ENCODE measurements around the gene ERLIN1.

Gene ERLIN1

GRCh38 chr10:100185364-100186252 lies at the start of gene ERLIN1:
ERLIN1 (minus strand) TSS chr10:100186029; CDS start chr10:100185626, 403 bp downstream.
- peak; percentile 92 for DNase-seq (ENCODE audit: low spot score)

GRCh38 chr10:100232101-100232500 lies 46.3 kb upstream of the ERLIN1 start:
- no peak for DNase-seq (ENCODE audit: low spot score)

- no peak for DNase-seq (ENCODE audit: low spot score)
Measured at GRCh38 chr10:100229819-100230422, 44.1 kb upstream of the ERLIN1 start.

GRCh38 chr10:100223879-100224278 lies 38.0 kb upstream of the ERLIN1 start:
- DNase-seq (ENCODE audit: low spot score): no peak

- no peak for DNase-seq (ENCODE audit: low spot score)
Measured at GRCh38 chr10:100222529-100222928, 36.7 kb upstream of the ERLIN1 start.

- no peak for DNase-seq (ENCODE audit: low spot score)
Measured at GRCh38 chr10:100216006-100216405, 30.2 kb upstream of the ERLIN1 start.

GRCh38 chr10:100209303-100209702 lies 23.5 kb upstream of the ERLIN1 start:
- DNase-seq (ENCODE audit: low spot score): no peak

- DNase-seq (ENCODE audit: low spot score): no peak
Measured at GRCh38 chr10:100208276-100208675, 22.4 kb upstream of the ERLIN1 start.

- no peak for DNase-seq (ENCODE audit: low spot score)
Measured at GRCh38 chr10:100204370-100204769, 18.5 kb upstream of the ERLIN1 start.

GRCh38 chr10:100201549-100201948 lies 15.7 kb upstream of the ERLIN1 start:
- DNase-seq (ENCODE audit: low spot score): no peak

GRCh38 chr10:100194711-100195110 lies 8.9 kb upstream of the ERLIN1 start:
- DNase-seq (ENCODE audit: low spot score): no peak

- DNase-seq (ENCODE audit: low spot score): no peak
Measured at GRCh38 chr10:100192350-100192749, 6.5 kb upstream of the ERLIN1 start.

GRCh38 chr10:100186253-100187212 lies 704 bp upstream of the ERLIN1 start:
- no peak for DNase-seq (ENCODE audit: low spot score)

GRCh38 chr10:100184840-100185239 lies 989 bp downstream of the ERLIN1 start:
- no peak for DNase-seq (ENCODE audit: low spot score)

- no peak for DNase-seq (ENCODE audit: low spot score)
Measured at GRCh38 chr10:100184426-100184825, 1.4 kb downstream of the ERLIN1 start.

- no peak for DNase-seq (ENCODE audit: low spot score)
Measured at GRCh38 chr10:100183481-100183880, 2.3 kb downstream of the ERLIN1 start.

GRCh38 chr10:100182908-100183307 lies 2.9 kb downstream of the ERLIN1 start:
- DNase-seq (ENCODE audit: low spot score): no peak

- DNase-seq (ENCODE audit: low spot score): no peak
Measured at GRCh38 chr10:100182281-100182680, 3.5 kb downstream of the ERLIN1 start.

- no peak for DNase-seq (ENCODE audit: low spot score)
Measured at GRCh38 chr10:100175875-100176274, 10.0 kb downstream of the ERLIN1 start.

- no peak for DNase-seq (ENCODE audit: low spot score)
Measured at GRCh38 chr10:100174699-100175677, 10.8 kb downstream of the ERLIN1 start.

- DNase-seq (ENCODE audit: low spot score): no peak
Measured at GRCh38 chr10:100173035-100173434, 12.8 kb downstream of the ERLIN1 start.
